HFF-Myc (cell line): ENCODE measurements around the gene SARS2.

Experiments
- DNase-seq: peaks from one replicate; pipeline ENCODE4 v3.0.0-alpha.2; 2011; ENCODE audit warnings: low read depth; ENCODE audit errors: extremely low read depth
- H3K4me3 ChIP-seq: replicated peaks from 2 replicates; pipeline ENCODE4 v1.5.1; 2011; ENCODE audit warnings: low read depth, mild to moderate bottlenecking, control low read depth, low read length
- CTCF ChIP-seq: IDR thresholded peaks from 2 replicates; pipeline ENCODE4 v1.5.1; 2012; ENCODE audit warnings: mild to moderate bottlenecking, low read depth, low read length, control low read depth; ENCODE audit errors: missing control alignments

Gene SARS2

GRCh38 chr19:38899447-38900201, 30.9 kb downstream of the SARS2 start, which contains the start of the genes NFKBIB and SIRT2:
Gene NFKBIB, plus strand, starts transcription at chr19:38899969. Its CDS starts 64 bp downstream, at chr19:38900033.
Gene SIRT2, minus strand, starts transcription at chr19:38899618. Its CDS starts 97 bp downstream, at chr19:38899521.
- no peak for TF ChIP-seq CTCF
- peak; percentile 99 for DNase-seq
- H3K4me3 ChIP-seq, result peak within 1 kb of the TSS; percentile 71

GRCh38 chr19:38898788-38899446, 31.6 kb downstream of the SARS2 start:
- no peak for DNase-seq
- no peak for TF ChIP-seq CTCF
- H3K4me3 ChIP-seq, result peak overlapping the region; percentile 71

- H3K4me3 ChIP-seq, result no peak overlapping the region
- TF ChIP-seq CTCF, result no peak
- DNase-seq, result no peak
Observed at GRCh38 chr19:38894968-38895367, 35.6 kb downstream of the SARS2 start.

- no peak for DNase-seq
- TF ChIP-seq CTCF, result no peak
- H3K4me3 ChIP-seq, result no peak overlapping the region
Observed at GRCh38 chr19:38893341-38893771, 37.2 kb downstream of the SARS2 start.

- no peak for TF ChIP-seq CTCF
- no peak for DNase-seq
- H3K4me3 ChIP-seq, result no peak overlapping the region
Observed at GRCh38 chr19:38892841-38893240, 37.7 kb downstream of the SARS2 start.

GRCh38 chr19:38891771-38892170, 38.8 kb downstream of the SARS2 start:
- TF ChIP-seq CTCF, result no peak
- H3K4me3 ChIP-seq, result no peak overlapping the region
- DNase-seq, result no peak
